HepG2 (cell line): Measurements from ENCODE around the gene NGEF. TPM values are rescaled to one million over a fixed set of nuclear protein-coding genes. Genes with fewer than 3 reads are reported as not detected.

Experiments
- AGO1 ChIP-seq: fragments of 200-400 bp; formaldehyde crosslinking; IDR thresholded peaks from 2 replicates; pipeline ENCODE4 v1.6.1; 2017; ENCODE audit warnings: mild to moderate bottlenecking, low read depth, low read length, moderate library complexity; ENCODE audit not compliant: poor library complexity, severe bottlenecking
- CHD2 ChIP-seq: IDR thresholded peaks from 2 replicates; pipeline ENCODE4 v1.6.1; 2011; ENCODE audit warnings: low read depth, low read length, improper control_type of control experiment
- GMEB1 ChIP-seq: sonication (generic); formaldehyde crosslinking; IDR thresholded peaks from 2 replicates; pipeline ENCODE4 v1.5.1; 2020; ENCODE audit warnings: missing genetic modification reagents, mild to moderate bottlenecking, borderline replicate concordance
- HNRNPL ChIP-seq: fragments of 200-400 bp; formaldehyde crosslinking; IDR thresholded peaks from 2 replicates; pipeline ENCODE4 v1.6.1; 2017; ENCODE audit warnings: mild to moderate bottlenecking, low read depth, low read length
- JARID2 ChIP-seq: sonication (generic); formaldehyde crosslinking; IDR thresholded peaks from 2 replicates; pipeline ENCODE4 v1.8.1; 2023; ENCODE audit warnings: missing genetic modification reagents, inconsistent platforms; ENCODE audit not compliant: insufficient replicate concordance
- KLF15 ChIP-seq: sonication (generic); formaldehyde crosslinking; IDR thresholded peaks from 2 replicates; pipeline ENCODE4 v1.8.1; 2023; ENCODE audit warnings: borderline replicate concordance, mild to moderate bottlenecking, inconsistent platforms, missing genetic modification reagents, mixed read lengths
- MIER3 ChIP-seq: IDR thresholded peaks from 2 replicates; pipeline ENCODE4 v1.6.1; 2016; ENCODE audit warnings: missing compliant biosample characterization, borderline replicate concordance
- MXD1 ChIP-seq: sonication (generic); formaldehyde crosslinking; IDR thresholded peaks from 2 replicates; pipeline ENCODE4 v1.4.0; 2020; ENCODE audit warnings: mild to moderate bottlenecking, missing genetic modification reagents
- NFE2 ChIP-seq: sonication (generic); formaldehyde crosslinking; IDR thresholded peaks from 2 replicates; pipeline ENCODE4 v1.4.0; 2020; ENCODE audit warnings: missing genetic modification reagents
- NONO ChIP-seq, 2 experiments: fragments of 450-650 bp in 1 of 2; sonication (generic) in 1 of 2; formaldehyde crosslinking in 1 of 2; IDR thresholded peaks in 1 of 2; conservative IDR thresholded peaks in 1 of 2; 2 replicates each; pipeline versions ENCODE4 v1.6.1 to v1.8.0; 2017 to 2022; ENCODE audit warnings: mild to moderate bottlenecking in 1 of 2, missing genetic modification reagents in 1 of 2, moderate library complexity in 1 of 2
- POLR2G ChIP-seq: fragments of 200-400 bp; formaldehyde crosslinking; IDR thresholded peaks from 2 replicates; pipeline ENCODE4 v1.6.1; 2018; ENCODE audit warnings: mild to moderate bottlenecking, low read depth, low read length, moderate library complexity
- PTBP1 ChIP-seq: fragments of 200-400 bp; formaldehyde crosslinking; IDR thresholded peaks from 2 replicates; pipeline ENCODE4 v1.6.1; 2018; ENCODE audit warnings: low read length, low read depth; ENCODE audit not compliant: poor library complexity, severe bottlenecking
- RBM22 ChIP-seq: fragments of 200-400 bp; formaldehyde crosslinking; optimal IDR thresholded peaks from 2 replicates; pipeline ENCODE3; 2017; ENCODE audit warnings: mild to moderate bottlenecking, low read length, moderate library complexity
- SOX6 ChIP-seq, 2 experiments: fragments of 450-650 bp in 1 of 2; sonication (generic) in 1 of 2; formaldehyde crosslinking in 1 of 2; IDR thresholded peaks; 2 replicates each; pipeline versions ENCODE4 v1.4.0 to v1.6.1; 2017 to 2020; ENCODE audit warnings: antibody characterized with exemption in 1 of 2, mild to moderate bottlenecking in 1 of 2, missing genetic modification reagents in 1 of 2
- TBP ChIP-seq: sonication (generic); formaldehyde crosslinking; IDR thresholded peaks from 2 replicates; pipeline ENCODE4 v1.5.0; 2020; ENCODE audit warnings: missing genetic modification reagents
- TCF7L2 ChIP-seq: IDR thresholded peaks from 2 replicates; pipeline ENCODE4 v1.6.1; 2011; ENCODE audit warnings: mild to moderate bottlenecking, low read depth, low read length, moderate library complexity
- ZKSCAN8 ChIP-seq: IDR thresholded peaks from 2 replicates; pipeline ENCODE4 v1.6.1; 2016; ENCODE audit warnings: borderline replicate concordance, missing genetic modification reagents, missing compliant biosample characterization
- ZMYM4 ChIP-seq: sonication (generic); formaldehyde crosslinking; IDR thresholded peaks from 2 replicates; pipeline ENCODE4 v1.8.1; 2023; ENCODE audit warnings: mild to moderate bottlenecking, missing genetic modification reagents
- ZNF567 ChIP-seq: sonication (generic); formaldehyde crosslinking; IDR thresholded peaks from 2 replicates; pipeline ENCODE4 v1.8.1; 2023; ENCODE audit warnings: mild to moderate bottlenecking, missing genetic modification reagents, borderline replicate concordance
- polyA plus RNA-seq, 8 experiments: library from polyadenylated mRNA; depleted of rRNA in 3 of 8; stranded (reverse) in 7 of 8; unstranded in 1 of 8; fragments of >200 nt; fragmentation: Illumina TruSeq in 4 of 8; extraction: Trizol in 4 of 8; gene quantifications; 2 replicates each; pipeline versions ENCODE4 v1.2.1 to v1.2.3, GENCODE V29; 2011 to 2016; ENCODE audit warnings: low read depth in 4 of 8, missing spikeins in 1 of 8, mixed read lengths in 1 of 8; ENCODE audit not compliant: insufficient read depth in 1 of 8
- total RNA-seq, 5 experiments: library from RNA; depleted of rRNA; stranded (reverse); fragments of >200 nt; fragmentation: Illumina TruSeq; extraction: Trizol; gene quantifications; 2 replicates each; pipeline ENCODE4 v1.2.3, GENCODE V29; 2016; ENCODE audit warnings: low read depth in 1 of 5
- TF ChIP-seq, protein P1 (sequence below): sonication (generic); formaldehyde crosslinking; conservative IDR thresholded peaks from 2 replicates; pipeline ENCODE4 v1.8.0; 2022; ENCODE audit warnings: low read depth, missing genetic modification reagents
- TF ChIP-seq, protein P2 (sequence below): sonication (generic); formaldehyde crosslinking; IDR thresholded peaks from 2 replicates; pipeline ENCODE4 v1.4.0; 2020; ENCODE audit warnings: missing genetic modification reagents, low read depth, mild to moderate bottlenecking, borderline replicate concordance
- TF ChIP-seq, protein P3 (sequence below): sonication (generic); formaldehyde crosslinking; IDR thresholded peaks from 2 replicates; pipeline ENCODE4 v1.4.0; 2020; ENCODE audit warnings: low read depth, mild to moderate bottlenecking, missing genetic modification reagents
- TF ChIP-seq, protein P4 (sequence below): sonication (generic); formaldehyde crosslinking; IDR thresholded peaks from 2 replicates; pipeline ENCODE4 v1.8.1; 2023; ENCODE audit warnings: mild to moderate bottlenecking, missing genetic modification reagents

The NGEF gene
- total and polyA plus RNA-seq, 2 of the 13 experiments (the other 11 are each of a cell fraction or from before 2014, with no cell fraction given), result 14.4 to 36.9 TPM

DNA sequence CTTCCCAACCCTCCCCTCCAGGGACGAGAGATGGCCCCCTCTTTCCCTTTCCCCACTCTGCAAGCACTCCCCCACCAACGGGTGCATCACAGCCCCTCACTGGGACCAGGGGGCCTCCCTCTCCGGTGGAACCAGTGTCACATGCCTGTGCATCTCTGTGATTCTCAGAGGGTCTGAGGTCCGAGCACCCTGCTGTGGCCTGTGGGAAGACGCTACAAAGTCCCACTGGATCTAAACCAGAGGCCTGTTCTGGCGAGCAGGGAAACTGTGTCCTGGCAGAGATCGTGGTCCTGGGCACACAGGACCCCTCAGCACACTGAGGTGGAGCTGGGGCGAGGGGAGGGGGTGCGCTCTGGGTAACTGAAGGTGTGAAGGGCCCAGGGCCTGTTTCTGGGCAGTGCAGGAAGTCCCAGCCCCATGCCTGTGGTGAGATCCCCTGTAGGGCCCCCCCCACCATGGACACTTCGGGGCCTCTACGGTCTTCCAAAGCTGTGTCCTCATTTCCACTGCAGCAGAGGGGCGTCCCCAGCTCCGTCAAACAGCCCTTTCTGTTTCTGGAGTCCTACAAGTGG, 135.0 kb downstream of the NGEF start (continued):
- TF ChIP-seq ZNF567 (CRISPR knock-in tag), result no peak
- TF ChIP-seq, protein P1, sequence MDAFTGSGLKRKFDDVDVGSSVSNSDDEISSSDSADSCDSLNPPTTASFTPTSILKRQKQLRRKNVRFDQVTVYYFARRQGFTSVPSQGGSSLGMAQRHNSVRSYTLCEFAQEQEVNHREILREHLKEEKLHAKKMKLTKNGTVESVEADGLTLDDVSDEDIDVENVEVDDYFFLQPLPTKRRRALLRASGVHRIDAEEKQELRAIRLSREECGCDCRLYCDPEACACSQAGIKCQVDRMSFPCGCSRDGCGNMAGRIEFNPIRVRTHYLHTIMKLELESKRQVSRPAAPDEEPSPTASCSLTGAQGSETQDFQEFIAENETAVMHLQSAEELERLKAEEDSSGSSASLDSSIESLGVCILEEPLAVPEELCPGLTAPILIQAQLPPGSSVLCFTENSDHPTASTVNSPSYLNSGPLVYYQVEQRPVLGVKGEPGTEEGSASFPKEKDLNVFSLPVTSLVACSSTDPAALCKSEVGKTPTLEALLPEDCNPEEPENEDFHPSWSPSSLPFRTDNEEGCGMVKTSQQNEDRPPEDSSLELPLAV (CRISPR knock-in tag), result no peak
- TF ChIP-seq PTBP1, result peak; percentile 47
- TF ChIP-seq POLR2G, result peak; percentile 17; the same call in 1 of the 2 replicates
- no peak for TF ChIP-seq TBP (CRISPR knock-in tag)
- TF ChIP-seq NONO (IDR thresholded peaks at IDR 0.05), result no peak
- TF ChIP-seq NONO (CRISPR knock-in tag; conservative IDR thresholded peaks at IDR 0.05), result 0 out of 2 replicates have a peak, but pooled peaks have one; percentile 18
- TF ChIP-seq AGO1, result peak; percentile 56
- peak; percentile 42; the same call in 1 of the 2 replicates for TF ChIP-seq HNRNPL
- TF ChIP-seq, protein P2, sequence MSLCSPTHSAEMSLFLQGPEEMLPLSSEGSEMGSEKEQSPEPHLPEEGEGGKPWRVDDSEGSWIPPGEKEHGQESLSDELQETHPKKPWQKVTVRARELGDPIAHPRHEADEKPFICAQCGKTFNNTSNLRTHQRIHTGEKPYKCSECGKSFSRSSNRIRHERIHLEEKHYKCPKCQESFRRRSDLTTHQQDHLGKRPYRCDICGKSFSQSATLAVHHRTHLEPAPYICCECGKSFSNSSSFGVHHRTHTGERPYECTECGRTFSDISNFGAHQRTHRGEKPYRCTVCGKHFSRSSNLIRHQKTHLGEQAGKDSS (CRISPR knock-in tag), result no peak
- TF ChIP-seq, protein P3, sequence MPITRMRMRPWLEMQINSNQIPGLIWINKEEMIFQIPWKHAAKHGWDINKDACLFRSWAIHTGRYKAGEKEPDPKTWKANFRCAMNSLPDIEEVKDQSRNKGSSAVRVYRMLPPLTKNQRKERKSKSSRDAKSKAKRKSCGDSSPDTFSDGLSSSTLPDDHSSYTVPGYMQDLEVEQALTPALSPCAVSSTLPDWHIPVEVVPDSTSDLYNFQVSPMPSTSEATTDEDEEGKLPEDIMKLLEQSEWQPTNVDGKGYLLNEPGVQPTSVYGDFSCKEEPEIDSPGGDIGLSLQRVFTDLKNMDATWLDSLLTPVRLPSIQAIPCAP (CRISPR knock-in tag), result no peak
- TF ChIP-seq GMEB1, result no peak
- TF ChIP-seq ZMYM4 (CRISPR knock-in tag), result 0 out of 2 replicates have a peak, but pooled peaks have one; percentile 15
- no peak for TF ChIP-seq CHD2
- no peak for TF ChIP-seq SOX6 (IDR thresholded peaks at IDR 0.05)
- TF ChIP-seq SOX6 (CRISPR knock-in tag; IDR thresholded peaks at IDR 0.05), result no peak
- TF ChIP-seq, protein P4, sequence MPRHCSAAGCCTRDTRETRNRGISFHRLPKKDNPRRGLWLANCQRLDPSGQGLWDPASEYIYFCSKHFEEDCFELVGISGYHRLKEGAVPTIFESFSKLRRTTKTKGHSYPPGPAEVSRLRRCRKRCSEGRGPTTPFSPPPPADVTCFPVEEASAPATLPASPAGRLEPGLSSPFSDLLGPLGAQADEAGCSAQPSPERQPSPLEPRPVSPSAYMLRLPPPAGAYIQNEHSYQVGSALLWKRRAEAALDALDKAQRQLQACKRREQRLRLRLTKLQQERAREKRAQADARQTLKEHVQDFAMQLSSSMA (CRISPR knock-in tag), result no peak
- no peak for TF ChIP-seq MXD1 (CRISPR knock-in tag)
- no peak for TF ChIP-seq JARID2 (CRISPR knock-in tag)
- no peak for TF ChIP-seq ZKSCAN8 (CRISPR knock-in tag)
- TF ChIP-seq NFE2 (CRISPR knock-in tag), result no peak
- no peak for TF ChIP-seq MIER3 (CRISPR knock-in tag)
- TF ChIP-seq TCF7L2, result no peak
- peak; percentile 67 for TF ChIP-seq RBM22
- TF ChIP-seq KLF15, result no peak
